Rectal smooth muscle tissue (tissue), 1 donor: ENCODE measurements around the gene PLEKHD1.
"Not testable (repeated sequence)": the region's sequence is repeated elsewhere in the genome, so short reads cannot be mapped to it uniquely, and the experiment has no call there.

ENCODE experiments used
- H3K27ac ChIP-seq: one replicate; pipeline ENCODE4 v1.7.0; 2013; ENCODE audit warnings: low read depth, low read length, inconsistent platforms
- H3K27me3 ChIP-seq: one replicate; pipeline ENCODE4 v1.7.0; 2013; ENCODE audit warnings: low read length; ENCODE audit not compliant: control insufficient read depth, insufficient read depth
- H3K36me3 ChIP-seq: one replicate; pipeline ENCODE4 v1.7.0; 2013; ENCODE audit warnings: low read length; ENCODE audit not compliant: control insufficient read depth, insufficient read depth
- H3K4me1 ChIP-seq: one replicate; pipeline ENCODE4 v1.7.0; 2013; ENCODE audit warnings: low read length; ENCODE audit not compliant: control insufficient read depth, insufficient read depth
- H3K4me3 ChIP-seq: one replicate; pipeline ENCODE4 v1.7.0; 2013; ENCODE audit warnings: low read length
- H3K9ac ChIP-seq: one replicate; pipeline ENCODE4 v1.7.0; 2013; ENCODE audit warnings: low read length

Gene PLEKHD1

GRCh38 chr14:69485701-69486100 is 1.2 kb downstream of the PLEKHD1 start:
- Histone ChIP-seq H3K4me3 (no peak overlapping the region), H3K9ac (no peak overlapping the region), H3K27ac (no peak overlapping the region), H3K27me3 (peaks cover 31% of the 10 kb centered on the region), H3K4me1 (peaks cover 2% of the 10 kb centered on the region), H3K36me3 (no peaks in the 10 kb centered on the region)

- no peak overlapping the region for H3K27ac ChIP-seq
- H3K4me3 ChIP-seq: no peak overlapping the region
- peaks cover 2% of the 10 kb centered on the region for H3K4me1 ChIP-seq
- peaks cover 31% of the 10 kb centered on the region for H3K27me3 ChIP-seq
- no peak overlapping the region for H3K9ac ChIP-seq
- no peaks in the 10 kb centered on the region for H3K36me3 ChIP-seq
Observed at GRCh38 chr14:69487226-69487625, 2.7 kb downstream of the PLEKHD1 start.

GRCh38 chr14:69487771-69488170 is 3.2 kb downstream of the PLEKHD1 start:
- Histone ChIP-seq H3K36me3 (no peaks in the 10 kb centered on the region), H3K9ac (no peak overlapping the region), H3K27ac (no peak overlapping the region), H3K27me3 (peaks cover 31% of the 10 kb centered on the region), H3K4me3 (no peak overlapping the region), H3K4me1 (peaks cover 2% of the 10 kb centered on the region)

GRCh38 chr14:69489495-69489894 is 5.0 kb downstream of the PLEKHD1 start:
- Histone ChIP-seq H3K27ac (no peak overlapping the region), H3K27me3 (peaks cover 18% of the 10 kb centered on the region), H3K9ac (no peak overlapping the region), H3K4me3 (no peak overlapping the region), H3K36me3 (no peaks in the 10 kb centered on the region), H3K4me1 (no peaks in the 10 kb centered on the region)

GRCh38 chr14:69490219-69490918 is 5.8 kb downstream of the PLEKHD1 start:
- Histone ChIP-seq H3K27ac (no peak overlapping the region), H3K9ac (no peak overlapping the region), H3K27me3 (peaks cover 10% of the 10 kb centered on the region), H3K4me3 (no peak overlapping the region), H3K36me3 (no peaks in the 10 kb centered on the region), H3K4me1 (no peaks in the 10 kb centered on the region)

GRCh38 chr14:69491193-69491592 is 6.7 kb downstream of the PLEKHD1 start:
- no peak overlapping the region for H3K27ac ChIP-seq
- H3K9ac ChIP-seq: no peak overlapping the region

GRCh38 chr14:69493038-69493437 is 8.5 kb downstream of the PLEKHD1 start:
- Histone ChIP-seq H3K27ac (no peak overlapping the region), H3K27me3 (no peaks in the 10 kb centered on the region), H3K4me1 (no peaks in the 10 kb centered on the region), H3K9ac (no peak overlapping the region), H3K4me3 (no peak overlapping the region), H3K36me3 (no peaks in the 10 kb centered on the region)

More at GRCh38 chr14:69491193-69491592, 6.7 kb downstream of the PLEKHD1 start:
- Histone ChIP-seq H3K4me3 (no peak overlapping the region), H3K27me3 (peaks cover 6% of the 10 kb centered on the region), H3K36me3 (no peaks in the 10 kb centered on the region), H3K4me1 (no peaks in the 10 kb centered on the region)

GRCh38 chr14:69493791-69494190 is 9.3 kb downstream of the PLEKHD1 start:
- no peaks in the 10 kb centered on the region for H3K4me1 ChIP-seq
- H3K4me3 ChIP-seq: no peak overlapping the region
- H3K27ac ChIP-seq: no peak overlapping the region
- no peaks in the 10 kb centered on the region for H3K27me3 ChIP-seq
- no peaks in the 10 kb centered on the region for H3K36me3 ChIP-seq
- H3K9ac ChIP-seq: no peak overlapping the region

- Histone ChIP-seq H3K36me3 (no peaks in the 10 kb centered on the region), H3K27me3 (no peaks in the 10 kb centered on the region), H3K4me3 (no peak overlapping the region), H3K4me1 (no peaks in the 10 kb centered on the region), H3K27ac (no peak overlapping the region), H3K9ac (no peak overlapping the region)
Observed at GRCh38 chr14:69495341-69495921, 10.9 kb downstream of the PLEKHD1 start.

- not testable (repeated sequence) for H3K27ac ChIP-seq, H3K9ac ChIP-seq, H3K4me1 ChIP-seq, H3K4me3 ChIP-seq, H3K27me3 ChIP-seq, H3K36me3 ChIP-seq
Observed at GRCh38 chr14:69497866-69498265, 13.3 kb downstream of the PLEKHD1 start.

GRCh38 chr14:69498286-69498685 is 13.8 kb downstream of the PLEKHD1 start:
- H3K27ac ChIP-seq, H3K36me3 ChIP-seq, H3K4me3 ChIP-seq, H3K9ac ChIP-seq, H3K27me3 ChIP-seq, H3K4me1 ChIP-seq: not testable (repeated sequence)

- Histone ChIP-seq H3K9ac (no peak overlapping the region), H3K36me3 (no peaks in the 10 kb centered on the region), H3K27ac (no peak overlapping the region), H3K27me3 (no peaks in the 10 kb centered on the region), H3K4me1 (peaks cover 8% of the 10 kb centered on the region), H3K4me3 (no peak overlapping the region)
Observed at GRCh38 chr14:69499436-69499835, 14.9 kb downstream of the PLEKHD1 start.

GRCh38 chr14:69500096-69500495 is 15.6 kb downstream of the PLEKHD1 start:
- Histone ChIP-seq H3K27ac (no peak overlapping the region), H3K27me3 (no peaks in the 10 kb centered on the region), H3K4me3 (no peak overlapping the region), H3K36me3 (no peaks in the 10 kb centered on the region), H3K9ac (no peak overlapping the region), H3K4me1 (peaks cover 8% of the 10 kb centered on the region)
